ENCODE data around the gene SERPINA3. TPM values are rescaled to one million over a fixed set of nuclear protein-coding genes. Genes with fewer than 3 reads are reported as not detected.

The SERPINA3 gene
- total RNA-seq, 2 donors from 2014 or later, result 57.2 to 330 TPM

GRCh38 chr14:94654071-94654861 is 42.1 kb downstream of the SERPINA3 start:
- TF ChIP-seq, protein P1, sequence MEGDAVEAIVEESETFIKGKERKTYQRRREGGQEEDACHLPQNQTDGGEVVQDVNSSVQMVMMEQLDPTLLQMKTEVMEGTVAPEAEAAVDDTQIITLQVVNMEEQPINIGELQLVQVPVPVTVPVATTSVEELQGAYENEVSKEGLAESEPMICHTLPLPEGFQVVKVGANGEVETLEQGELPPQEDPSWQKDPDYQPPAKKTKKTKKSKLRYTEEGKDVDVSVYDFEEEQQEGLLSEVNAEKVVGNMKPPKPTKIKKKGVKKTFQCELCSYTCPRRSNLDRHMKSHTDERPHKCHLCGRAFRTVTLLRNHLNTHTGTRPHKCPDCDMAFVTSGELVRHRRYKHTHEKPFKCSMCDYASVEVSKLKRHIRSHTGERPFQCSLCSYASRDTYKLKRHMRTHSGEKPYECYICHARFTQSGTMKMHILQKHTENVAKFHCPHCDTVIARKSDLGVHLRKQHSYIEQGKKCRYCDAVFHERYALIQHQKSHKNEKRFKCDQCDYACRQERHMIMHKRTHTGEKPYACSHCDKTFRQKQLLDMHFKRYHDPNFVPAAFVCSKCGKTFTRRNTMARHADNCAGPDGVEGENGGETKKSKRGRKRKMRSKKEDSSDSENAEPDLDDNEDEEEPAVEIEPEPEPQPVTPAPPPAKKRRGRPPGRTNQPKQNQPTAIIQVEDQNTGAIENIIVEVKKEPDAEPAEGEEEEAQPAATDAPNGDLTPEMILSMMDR (IDR thresholded peaks at IDR 0.05), result no peak
- Histone ChIP-seq H3K27ac (no peak overlapping the region), H3K9me3 (peaks cover 0 to 4% of the 10 kb centered on the region in 2 donors), H3K4me1 (no peaks in the 10 kb centered on the region), H3K4me3 (no peak overlapping the region), H3K36me3 (no peaks in the 10 kb centered on the region), H3K27me3 (no peaks in the 10 kb centered on the region)
- DNase-seq (ENCODE audit: low spot score), result peak; percentile 55

DNA sequence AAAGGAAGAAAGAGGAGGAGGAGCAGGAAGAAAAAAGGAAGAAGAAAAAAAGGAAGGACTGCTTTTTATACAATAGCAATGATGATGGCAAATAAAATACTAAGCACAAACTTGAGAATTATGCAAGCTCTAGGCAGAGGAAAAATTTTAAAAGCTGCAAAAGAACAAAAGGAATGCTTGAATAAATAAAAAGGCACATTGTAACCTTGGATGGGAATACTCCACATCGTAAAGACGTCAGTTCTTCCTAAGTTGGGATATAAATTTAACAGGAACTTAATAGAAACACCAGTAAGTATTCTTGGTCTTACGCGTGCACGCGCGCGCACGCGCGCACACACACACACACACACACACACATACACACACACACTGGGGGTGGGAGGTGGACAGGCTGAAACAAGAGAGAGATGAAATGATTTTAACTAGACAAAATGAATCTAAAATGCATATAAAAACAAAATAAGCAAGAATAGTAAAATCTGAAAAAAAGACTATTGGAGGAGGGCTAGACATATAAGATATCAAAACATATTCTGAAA is 43.0 kb downstream of the SERPINA3 start:
- Histone ChIP-seq H3K4me3 (no peak overlapping the region), H3K4me1 (no peaks in the 10 kb centered on the region), H3K27ac (no peak overlapping the region), H3K27me3 (no peaks in the 10 kb centered on the region), H3K9me3 (no peaks in the 10 kb centered on the region), H3K36me3 (no peaks in the 10 kb centered on the region)
- TF ChIP-seq, protein P1 (IDR thresholded peaks at IDR 0.05), result no peak
- no peak for DNase-seq (ENCODE audit: low spot score)

GRCh38 chr14:94656043-94656442 is 43.9 kb downstream of the SERPINA3 start:
- H3K27ac ChIP-seq, result no peak overlapping the region
- TF ChIP-seq, protein P1 (IDR thresholded peaks at IDR 0.05), result no peak
- H3K4me1 ChIP-seq, result no peaks in the 10 kb centered on the region
- H3K9me3 ChIP-seq, result no peaks in the 10 kb centered on the region
- DNase-seq (ENCODE audit: low spot score), result no peak
- H3K36me3 ChIP-seq, result no peaks in the 10 kb centered on the region
- H3K27me3 ChIP-seq, result no peaks in the 10 kb centered on the region
- H3K4me3 ChIP-seq, result no peak overlapping the region

GRCh38 chr14:94659256-94659655 is 47.1 kb downstream of the SERPINA3 start:
- Histone ChIP-seq H3K27ac (no peak overlapping the region), H3K4me3 (no peak overlapping the region), H3K4me1 (no peaks in the 10 kb centered on the region), H3K27me3 (no peaks in the 10 kb centered on the region), H3K9me3 (no peaks in the 10 kb centered on the region), H3K36me3 (no peaks in the 10 kb centered on the region)
- DNase-seq (ENCODE audit: low spot score), result no peak
- TF ChIP-seq, protein P1 (IDR thresholded peaks at IDR 0.05), result no peak

DNA sequence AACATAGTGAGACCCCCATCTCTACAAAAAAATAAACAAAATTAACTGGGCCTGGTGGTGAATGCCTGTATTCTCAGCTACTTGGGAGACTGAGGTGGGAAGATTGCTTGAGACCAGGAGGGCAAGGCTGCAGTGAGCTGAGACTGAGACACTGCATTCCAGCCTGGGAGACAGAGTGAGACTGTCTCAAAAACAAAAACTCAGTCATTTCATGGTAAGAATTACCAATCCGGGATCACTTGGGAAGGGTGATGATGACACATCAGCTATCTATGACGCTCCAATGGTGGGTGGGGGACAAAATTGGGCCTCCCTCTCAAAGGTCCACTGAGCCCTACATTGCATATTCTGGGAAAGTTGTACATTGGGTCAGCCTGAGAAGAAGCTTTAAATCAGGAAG is 47.7 kb downstream of the SERPINA3 start:
- H3K36me3 ChIP-seq, result no peaks in the 10 kb centered on the region
- H3K27me3 ChIP-seq, result no peaks in the 10 kb centered on the region
- no peaks in the 10 kb centered on the region for H3K4me1 ChIP-seq
- no peak overlapping the region for H3K4me3 ChIP-seq
- H3K27ac ChIP-seq, result no peak overlapping the region
- peak; percentile 32 for DNase-seq (ENCODE audit: low spot score)
- H3K9me3 ChIP-seq, result no peaks in the 10 kb centered on the region
- TF ChIP-seq, protein P1 (IDR thresholded peaks at IDR 0.05), result no peak
